ENCODE data around the gene USP31.
"Not testable (repeated sequence)": the region's sequence is repeated elsewhere in the genome, so short reads cannot be mapped to it uniquely, and the experiment has no call there.

USP31 gene

DNA sequence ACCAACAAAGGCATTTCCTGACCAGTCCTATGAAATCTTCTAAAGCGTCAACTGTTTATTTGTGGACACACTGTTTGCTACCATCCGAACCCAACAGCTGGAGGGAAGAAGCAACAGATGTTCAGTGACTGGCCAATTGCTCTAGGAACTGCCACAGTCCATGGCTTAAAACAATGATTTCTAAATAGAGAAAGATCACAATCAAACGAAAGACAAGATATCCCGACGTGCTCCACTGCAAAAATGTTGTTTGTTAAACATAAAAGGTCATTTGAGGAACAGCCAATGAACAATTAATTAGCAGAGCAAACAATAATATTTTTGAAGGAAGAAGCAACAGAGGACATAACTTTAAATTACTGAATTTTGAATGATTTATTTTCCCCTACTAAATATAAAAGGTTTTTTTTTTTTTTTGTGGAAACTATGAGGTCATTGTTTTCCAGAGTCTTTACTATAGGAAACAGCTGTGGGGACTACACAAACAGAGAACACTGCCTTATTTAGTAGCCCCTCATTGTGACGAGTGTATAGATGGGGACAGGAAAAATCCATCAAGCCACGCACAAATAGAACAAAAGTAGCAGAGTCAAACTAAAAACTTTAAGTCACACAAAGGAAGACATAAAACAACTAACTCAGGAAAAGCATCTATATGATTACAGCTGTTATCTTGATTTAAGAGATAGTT lies 17.2 kb downstream of the USP31 start:
- no peak for DNase-seq

DNA sequence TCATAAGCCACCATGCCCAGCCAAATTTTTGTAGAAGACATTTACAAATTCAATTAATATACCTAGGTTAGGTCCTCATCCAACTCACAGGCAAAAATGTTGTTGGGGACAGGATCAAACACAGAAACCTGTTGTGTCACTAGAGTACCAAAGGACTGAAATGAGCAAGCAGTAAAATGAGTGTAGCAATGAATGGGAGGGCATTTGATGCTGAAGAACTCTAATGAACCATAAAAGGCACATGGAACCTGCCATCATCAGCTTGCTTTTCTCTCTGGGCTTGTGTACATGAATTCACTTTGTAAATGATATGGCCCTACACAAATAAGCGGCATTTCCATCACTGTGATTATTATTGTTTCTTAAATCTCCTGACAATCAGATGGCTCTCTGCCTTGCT lies 17.8 kb downstream of the USP31 start:
- no peak for DNase-seq

DNA sequence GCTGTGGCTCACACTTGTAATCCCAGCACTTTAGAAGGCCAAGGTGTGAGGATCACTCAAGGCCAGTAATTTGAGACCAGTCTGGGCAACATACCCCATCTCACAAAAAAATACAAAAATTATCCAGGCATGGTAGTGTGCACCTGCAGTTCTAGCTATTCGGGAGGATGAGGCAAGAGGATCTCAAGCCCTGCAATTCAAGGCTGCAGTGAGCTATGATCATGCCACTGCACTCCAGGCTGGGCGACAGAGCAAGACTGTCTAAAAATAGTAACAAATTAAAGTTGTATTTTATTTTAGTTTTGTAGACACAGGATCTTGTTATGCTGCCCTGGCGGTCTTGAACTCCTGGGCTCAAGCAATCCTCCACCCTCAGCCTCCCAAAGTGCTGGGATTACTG lies 18.2 kb downstream of the USP31 start:
- no peak for DNase-seq

DNA sequence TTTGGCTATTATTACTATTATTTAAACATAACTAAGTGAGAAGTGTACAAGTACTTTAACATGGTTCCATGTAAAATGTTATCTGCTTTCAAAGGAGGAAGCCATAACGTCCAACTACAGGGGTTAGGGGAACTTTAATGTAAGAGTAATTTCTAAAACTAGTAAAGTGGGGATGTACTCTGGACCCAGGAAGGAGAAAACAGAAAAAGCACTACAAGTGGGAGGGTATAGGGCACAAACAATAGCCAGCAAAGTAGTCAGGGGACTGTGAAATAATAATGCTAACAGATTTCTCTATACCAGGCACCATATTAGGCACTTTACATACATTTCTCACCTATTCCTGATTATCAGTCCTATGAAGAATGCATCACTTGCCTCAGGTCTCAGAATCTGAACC lies 19.6 kb downstream of the USP31 start:
- no peak for DNase-seq

DNA sequence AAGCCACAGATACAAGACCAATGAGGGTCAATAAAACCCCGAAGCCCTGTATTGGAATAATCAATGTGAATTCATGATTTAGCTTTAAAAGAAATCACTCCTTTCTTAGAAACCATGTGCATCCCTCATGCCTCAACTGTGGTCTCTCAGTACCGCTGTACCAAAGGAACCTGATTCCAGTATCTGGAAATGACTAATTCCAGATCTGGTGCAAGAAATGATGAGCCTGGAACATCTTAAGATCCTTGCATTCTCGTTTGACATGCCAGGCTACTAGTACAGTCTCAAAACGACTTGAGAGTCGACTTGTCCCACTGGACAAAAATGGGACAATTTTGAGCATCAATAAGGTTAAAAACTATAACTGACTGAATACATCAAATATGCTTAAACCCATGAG lies 21.2 kb downstream of the USP31 start:
- no peak for DNase-seq

DNA sequence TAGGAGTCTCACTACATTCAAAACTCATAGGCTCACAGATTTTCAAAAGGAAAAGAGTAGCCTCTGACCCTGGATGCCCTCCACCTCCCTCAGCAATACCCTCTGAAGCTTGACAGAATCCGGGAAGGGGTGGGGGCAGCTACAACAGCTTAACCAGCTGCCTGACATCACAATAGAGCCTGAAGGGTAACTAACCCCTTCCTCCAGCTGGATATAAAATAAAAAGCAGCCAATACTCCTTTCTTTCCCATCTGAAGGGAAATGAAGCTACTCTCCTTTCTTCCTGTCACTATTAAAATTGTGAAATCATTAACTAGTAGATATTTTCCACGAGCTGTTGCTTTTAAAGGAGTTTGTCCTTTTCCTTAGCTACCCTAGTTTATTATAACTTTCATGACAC lies 24.0 kb downstream of the USP31 start:
- no peak for DNase-seq

DNA sequence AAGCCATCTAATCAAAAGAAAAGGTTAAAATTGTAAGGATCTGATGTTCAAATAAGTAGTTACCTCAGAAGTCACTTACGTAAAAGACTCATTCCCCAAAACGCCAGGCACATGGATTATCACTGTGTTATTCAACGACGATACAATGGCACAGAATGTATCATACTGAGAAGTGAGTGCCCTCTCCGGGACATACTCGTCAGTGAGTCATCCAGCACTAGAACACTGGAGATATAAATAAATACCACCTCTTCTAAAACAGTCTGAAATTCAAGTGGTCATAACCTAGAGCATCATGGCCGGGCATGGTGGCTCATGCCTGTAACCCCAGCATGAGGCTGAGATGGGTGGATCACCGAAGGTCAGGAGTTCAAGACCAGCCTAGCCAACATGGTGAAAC lies 24.9 kb downstream of the USP31 start:
- DNase-seq = no peak

DNA sequence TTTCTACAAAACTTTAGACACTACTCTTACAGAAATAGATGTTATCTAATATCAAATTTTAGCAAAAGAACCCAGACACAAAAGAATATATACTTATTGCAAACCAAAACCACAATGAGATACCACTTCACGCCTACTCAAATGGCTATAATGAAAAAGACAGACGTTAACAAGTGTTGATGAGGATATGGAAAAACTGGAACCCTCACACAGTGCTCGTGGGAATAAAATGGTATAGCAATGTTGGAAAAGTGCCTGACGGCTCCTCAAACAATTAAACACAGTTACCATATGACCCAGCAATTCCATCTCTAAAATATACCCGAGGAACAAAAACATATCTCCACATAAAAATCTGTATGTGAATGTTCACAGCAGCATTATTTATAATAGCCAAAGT lies 27.1 kb downstream of the USP31 start:
- no peak for DNase-seq

DNA sequence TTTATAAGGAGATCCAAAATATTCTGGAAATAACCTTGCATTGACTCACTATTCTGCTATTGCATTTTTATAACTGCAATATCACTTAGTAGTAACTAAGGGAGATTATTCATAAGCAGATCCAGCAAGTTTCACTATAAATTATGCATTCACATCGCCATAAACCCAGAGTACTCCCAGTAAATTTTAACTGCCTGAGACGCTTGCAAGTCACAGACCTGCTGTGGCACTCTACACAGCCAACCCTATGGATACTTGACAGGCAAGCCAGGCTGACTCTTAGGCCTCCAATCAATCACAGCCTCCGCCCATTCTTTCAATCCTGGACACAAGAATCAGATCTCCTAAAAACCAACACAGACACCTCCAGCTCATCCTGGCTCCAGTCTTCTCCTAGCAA lies 28.2 kb downstream of the USP31 start:
- no peak for DNase-seq

DNA sequence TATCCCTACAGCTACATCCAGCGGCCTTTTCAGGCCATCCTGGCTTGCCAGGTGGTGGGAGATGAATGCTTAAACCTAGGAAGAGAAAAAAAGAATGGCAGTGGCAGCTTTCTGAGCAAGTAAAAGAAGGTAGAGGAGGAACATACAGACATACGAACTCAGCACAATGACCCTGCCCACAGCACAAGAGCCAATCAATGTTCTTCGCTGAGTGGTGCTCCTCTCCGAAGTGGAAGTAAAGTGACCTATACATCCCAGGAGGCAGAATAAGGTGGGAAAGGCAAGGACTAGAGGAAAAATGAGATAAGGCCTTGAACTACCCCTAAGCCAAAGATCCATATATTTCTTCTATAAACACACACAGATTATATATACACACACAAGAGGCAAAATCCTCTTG lies 28.7 kb downstream of the USP31 start:
- DNase-seq = no peak

DNA sequence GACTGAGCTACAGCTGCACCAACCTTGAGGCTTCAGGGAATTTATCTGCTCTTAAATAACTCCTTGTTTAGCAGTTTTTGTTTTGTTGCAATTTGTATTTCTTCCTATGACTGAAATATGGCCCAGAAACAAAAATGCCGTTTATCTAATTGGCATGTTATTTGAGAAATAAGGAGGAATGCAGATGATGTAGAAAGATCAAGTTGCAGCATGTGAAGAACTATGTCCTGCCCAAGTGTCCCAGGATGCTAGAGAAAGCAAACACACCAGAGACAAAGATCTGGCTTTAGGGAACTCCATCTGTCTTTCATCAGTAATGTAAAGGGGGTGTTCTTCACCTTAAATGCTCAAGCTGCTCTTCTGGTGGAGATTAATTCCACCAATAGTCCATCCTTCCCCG lies 29.7 kb downstream of the USP31 start:
- no peak for DNase-seq

DNA sequence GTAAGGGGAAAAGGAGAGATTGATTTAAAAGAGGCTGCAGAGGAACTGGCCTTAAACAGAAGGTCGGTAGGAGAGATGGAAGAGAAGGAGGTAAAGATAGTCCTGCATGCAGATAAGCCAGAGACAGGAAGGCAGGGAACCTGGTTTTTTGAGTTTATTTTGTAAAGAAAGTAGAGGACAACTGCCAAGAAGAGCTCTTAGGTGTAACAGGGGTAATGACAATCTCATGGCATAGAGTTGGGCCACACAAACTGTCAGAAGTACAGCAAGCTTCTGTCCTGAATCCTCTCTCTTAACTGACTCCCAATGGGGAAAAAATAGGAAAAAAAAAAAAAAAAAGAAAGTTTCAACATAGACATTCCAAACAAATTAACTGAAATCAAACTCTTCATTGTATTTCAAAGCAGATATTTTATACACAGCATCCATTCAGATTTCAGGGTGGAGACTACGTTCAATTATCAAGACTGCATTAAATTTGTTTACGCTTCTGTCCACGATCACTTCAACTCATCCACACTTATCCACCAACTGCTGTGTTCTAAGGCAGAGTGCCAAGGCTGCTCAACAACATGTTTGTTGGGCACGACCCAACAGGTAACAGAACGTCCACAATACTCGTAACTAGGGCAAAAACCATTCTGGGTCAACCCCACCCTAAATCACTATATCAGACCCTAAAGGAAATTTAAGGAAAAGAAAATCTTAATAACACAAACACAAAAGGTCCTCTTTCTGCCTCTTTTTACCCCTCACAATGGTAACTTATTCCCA lies 34.9 kb downstream of the USP31 start:
- no peak for DNase-seq

DNA sequence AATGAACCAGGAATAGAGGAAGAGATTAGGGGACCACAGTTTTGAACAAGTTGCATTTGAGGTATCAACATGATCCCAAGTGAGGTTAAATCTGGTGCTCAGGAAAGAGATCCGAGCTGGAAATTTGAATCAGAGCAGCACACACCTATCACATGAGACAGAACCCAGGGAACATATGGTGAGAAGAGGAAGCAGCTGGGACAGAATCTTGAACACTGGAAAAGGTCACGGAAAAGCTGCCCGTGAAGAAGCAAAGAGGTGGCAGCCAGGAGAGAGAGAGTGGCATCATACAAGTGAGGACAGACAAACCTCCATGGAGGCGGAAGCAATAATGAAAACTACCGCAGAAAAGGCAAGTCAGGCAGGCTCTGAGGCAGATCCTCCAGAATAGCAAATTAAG lies 36.1 kb downstream of the USP31 start:
- DNase-seq = no peak

DNA sequence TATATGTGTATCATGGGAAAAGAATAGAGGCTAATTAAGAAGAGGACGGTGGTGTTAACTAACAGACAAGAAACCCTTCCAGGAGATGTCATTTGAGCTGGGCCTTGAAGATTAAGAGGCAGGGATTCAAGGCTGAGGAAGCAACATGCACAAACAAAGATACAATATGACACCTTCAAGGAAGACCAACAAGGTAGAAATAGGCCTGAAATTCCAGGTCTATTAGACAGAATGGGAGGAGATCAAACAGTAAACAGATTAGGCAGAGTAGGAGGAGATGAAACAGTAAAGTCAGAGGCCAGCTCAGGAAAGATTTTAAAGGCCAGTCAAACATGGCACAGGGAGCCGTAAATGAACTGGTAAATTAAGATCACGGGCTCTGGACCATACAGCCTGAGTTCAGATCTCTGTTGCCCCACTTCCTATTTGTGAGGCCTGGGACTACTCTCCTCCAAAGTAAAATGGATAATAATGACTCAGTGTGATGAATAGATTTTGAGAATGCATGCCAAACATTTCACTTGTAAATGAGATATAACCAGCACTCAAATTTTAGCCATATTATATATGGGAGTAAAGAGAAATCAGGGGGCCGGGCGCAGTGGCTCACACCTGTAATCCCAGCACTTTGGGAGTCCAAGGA lies 38.9 kb downstream of the USP31 start:
- no peak for DNase-seq

DNA sequence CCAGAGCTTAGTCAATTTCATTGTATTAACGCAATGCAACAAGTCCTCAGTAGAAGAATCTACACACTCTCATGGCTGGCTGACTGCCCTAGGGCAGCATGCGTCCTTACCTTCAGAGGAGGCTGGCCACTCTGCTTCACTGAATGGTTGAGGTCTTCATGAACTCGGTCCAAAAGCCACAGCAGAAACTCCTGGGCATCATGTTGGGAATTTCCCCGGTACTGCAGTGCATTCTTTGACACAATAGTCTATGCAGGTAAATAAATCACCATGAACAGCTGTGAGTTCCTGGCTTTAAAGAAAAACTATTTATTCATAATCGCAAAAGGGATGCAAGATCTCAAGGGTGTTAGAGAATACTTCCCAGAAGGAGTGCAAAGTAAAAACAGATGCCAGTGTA lies 41.3 kb downstream of the USP31 start:
- DNase-seq = no peak

DNA sequence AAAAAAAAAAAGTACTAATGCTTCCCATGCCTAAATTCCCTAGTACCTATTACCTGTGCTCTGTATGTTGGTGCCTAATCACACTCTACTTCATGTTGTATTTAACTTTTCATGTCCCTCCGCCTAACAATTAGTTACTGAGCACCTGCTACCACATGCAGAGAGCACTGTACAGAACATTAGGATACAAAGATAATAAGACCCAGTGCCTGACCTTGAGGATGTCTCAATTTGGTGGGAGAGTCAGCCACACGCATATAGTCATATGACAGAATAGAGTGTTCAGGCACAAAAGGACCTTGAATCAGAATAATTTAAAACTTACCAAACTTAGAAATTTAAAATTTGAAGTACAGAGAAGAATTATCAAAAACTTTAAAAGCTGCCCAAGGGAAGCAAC lies 42.1 kb downstream of the USP31 start:
- no peak for DNase-seq

DNA sequence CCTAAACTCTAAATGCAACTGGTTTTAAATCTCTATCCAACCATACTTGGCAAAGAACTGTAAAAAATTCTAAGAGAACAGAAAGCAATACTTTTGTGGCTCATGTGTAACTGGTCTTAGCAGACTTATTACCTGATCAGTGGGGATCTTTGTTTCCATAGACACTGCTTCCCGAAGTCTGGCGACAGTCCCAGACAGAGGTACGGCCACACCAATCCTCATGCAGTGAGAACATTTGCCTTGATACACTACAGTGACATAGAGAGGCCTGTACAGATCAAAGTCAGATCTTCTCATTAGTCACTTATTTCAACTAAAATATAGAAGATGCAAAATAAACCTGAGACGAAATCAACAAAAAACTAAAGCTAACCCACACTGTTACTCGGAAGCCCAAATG lies 43.9 kb downstream of the USP31 start:
- DNase-seq = no peak

DNA sequence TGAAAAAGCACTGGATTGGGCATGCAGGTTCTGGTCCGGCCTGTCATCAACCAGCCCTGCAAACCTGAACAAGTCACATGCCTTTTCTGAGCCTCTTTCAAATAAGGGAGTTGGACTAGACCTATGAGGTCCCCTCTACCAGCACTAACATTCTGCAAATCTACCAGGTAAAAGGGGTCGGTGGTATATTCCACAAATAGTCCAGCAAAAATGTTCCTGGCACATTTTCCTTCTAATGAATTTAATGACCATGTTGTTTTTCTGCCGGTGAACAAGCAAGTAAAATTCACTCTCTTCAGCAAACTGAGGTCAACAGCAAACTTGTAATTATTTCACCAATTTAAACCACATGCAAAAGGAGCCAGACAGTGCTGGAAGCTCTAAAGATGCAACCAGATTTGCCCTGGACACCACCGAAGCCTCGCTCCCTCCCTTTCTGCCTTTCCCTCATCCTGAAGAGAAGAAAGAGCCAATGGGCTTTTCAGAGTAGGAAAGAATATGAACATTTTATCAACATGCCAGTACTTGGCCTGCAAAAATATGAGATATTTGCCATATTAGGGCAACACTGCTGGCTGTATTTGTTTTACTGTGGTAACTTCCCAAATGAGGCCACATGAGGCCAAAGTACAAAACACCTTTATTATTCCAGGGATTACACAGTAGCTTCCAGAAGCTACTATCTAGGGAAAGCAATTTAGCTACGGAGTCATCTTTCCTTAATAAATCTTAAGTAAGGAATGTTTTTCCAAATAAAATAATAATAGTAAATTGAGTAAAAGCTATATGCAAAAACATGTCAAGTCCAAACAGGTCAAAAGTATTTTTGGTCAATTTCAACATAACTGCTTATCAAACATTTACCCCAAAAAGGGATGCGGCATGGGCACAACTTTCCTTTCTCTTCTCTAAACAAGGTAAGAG lies 45.0 kb downstream of the USP31 start:
- no peak for DNase-seq

DNA sequence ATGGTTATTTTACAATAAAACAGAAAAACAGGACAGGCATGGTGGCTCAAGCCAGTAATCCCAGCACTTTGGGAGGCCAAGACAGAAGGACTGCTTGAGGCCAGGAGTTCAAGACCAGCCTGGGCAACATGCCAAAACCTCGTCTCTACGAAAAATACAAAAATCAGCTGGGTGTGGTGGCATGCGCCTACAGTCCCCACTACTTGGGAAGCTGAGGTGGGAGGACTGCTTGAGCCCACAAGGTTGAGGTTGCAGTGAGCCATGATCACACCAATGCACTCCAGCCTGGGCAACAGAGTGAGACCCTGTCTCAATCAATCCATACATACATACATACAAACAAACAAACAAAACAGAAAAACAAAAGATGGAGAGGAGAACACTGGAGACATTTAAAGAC lies 45.6 kb downstream of the USP31 start:
- DNase-seq = no peak

DNA sequence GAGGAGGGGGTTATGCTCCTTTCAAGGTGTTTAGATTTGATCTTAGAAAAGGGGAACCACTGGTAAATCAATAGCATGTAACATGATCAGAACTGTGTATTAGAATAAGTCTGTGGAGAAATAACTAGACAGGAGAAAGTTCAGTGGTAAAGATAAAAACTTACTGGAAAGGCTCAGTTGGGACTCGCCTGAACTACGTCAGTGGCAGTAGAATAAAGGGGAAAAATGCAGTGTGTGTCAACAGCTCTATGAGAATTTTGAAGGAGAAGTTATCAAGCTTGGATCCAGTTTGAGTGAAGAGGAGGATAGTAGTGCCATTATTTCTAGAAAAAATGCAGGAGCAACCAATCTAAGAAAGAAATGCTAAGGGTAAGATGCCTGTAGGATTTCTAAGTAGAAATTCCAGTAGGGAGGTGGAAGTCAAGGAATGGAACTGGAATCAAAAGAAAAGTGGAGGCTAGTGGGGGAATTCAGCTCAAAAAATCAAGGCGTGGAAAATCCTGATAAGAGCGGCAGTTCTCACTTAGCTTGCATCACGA lies 48.2 kb downstream of the USP31 start:
- DNase-seq = no peak

DNA sequence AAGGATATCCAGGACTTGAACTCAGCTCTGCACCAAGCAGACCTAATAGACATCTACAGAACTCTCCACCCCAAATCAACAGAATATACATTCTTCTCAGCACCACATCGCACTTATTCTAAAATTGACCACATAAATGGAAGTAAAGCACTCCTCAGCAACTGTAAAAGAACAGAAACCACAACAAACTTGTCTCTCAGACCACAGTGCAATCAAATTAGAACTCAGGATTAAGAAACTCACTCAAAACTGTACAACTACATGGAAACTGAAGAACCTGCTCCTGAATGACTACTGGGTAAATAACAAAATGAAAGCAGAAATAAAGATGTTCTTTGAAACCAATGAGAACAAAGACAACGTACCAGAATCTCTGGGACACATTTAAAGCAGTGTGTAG lies 52.8 kb downstream of the USP31 start:
- not testable (repeated sequence) for DNase-seq

DNA sequence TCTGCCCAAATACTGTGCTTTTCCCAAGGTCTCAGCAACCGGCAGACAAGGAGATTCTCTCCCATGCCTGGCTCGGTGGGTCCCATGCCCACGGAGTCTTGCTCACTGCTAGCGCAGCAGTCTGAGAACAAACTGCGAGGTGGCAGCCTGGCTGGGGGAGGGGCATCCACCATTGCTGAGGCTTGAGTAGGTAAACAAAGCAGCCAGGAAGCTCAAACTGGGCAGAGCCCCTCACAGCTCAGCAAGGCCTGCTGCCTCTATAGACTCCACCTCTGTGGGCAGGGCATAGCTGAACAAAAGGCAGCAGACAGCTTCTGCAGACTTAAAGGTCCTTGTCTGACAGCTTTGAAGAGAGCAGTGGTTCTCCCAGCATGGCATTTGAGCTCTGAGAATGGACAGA lies 55.1 kb downstream of the USP31 start:
- not testable (repeated sequence) for DNase-seq

DNA sequence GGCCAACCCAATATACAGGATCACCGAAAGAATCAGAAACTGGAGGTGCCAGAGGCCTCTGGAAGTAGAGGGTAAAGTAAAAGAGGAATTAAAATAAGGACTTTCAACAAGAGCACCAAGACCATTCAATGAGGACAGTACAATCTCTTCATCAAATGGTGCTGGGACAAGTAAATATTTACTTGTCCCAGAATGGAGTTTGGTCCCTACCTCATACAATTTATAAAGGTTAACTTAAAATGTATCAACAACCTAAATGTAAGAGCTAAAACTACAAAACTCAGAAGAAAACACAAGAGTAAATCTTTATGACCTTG lies 56.5 kb downstream of the USP31 start:
- no peak for DNase-seq

All from inflammatory macrophage treated with lipopolysaccharide for 4 hours (primary cell).